Testis (tissue), 2 donors: ENCODE data around the gene MRGPRD.
A peak's percentile ranks its signal among the peaks of the same experiment; 100 is the strongest.

Source experiments
- POLR2A ChIP-seq: fragments of 450-650 bp; IDR thresholded peaks from one replicate; pipeline ENCODE4 v1.6.1; 2017; ENCODE audit warnings: antibody characterized with exemption, mild to moderate bottlenecking, moderate library complexity
- TF ChIP-seq, protein P1 (sequence below), 3 experiments: fragments of 450-650 bp in 2 of 3; fragments of 200-600 bp in 1 of 3; sonication (generic) in 1 of 3; IDR thresholded peaks; one replicate each; pipeline ENCODE4 v1.5.1; 2016 to 2019; ENCODE audit warnings: antibody characterized with exemption in 3 of 3, mild to moderate bottlenecking in 2 of 3, moderate library complexity in 1 of 3

DNA sequence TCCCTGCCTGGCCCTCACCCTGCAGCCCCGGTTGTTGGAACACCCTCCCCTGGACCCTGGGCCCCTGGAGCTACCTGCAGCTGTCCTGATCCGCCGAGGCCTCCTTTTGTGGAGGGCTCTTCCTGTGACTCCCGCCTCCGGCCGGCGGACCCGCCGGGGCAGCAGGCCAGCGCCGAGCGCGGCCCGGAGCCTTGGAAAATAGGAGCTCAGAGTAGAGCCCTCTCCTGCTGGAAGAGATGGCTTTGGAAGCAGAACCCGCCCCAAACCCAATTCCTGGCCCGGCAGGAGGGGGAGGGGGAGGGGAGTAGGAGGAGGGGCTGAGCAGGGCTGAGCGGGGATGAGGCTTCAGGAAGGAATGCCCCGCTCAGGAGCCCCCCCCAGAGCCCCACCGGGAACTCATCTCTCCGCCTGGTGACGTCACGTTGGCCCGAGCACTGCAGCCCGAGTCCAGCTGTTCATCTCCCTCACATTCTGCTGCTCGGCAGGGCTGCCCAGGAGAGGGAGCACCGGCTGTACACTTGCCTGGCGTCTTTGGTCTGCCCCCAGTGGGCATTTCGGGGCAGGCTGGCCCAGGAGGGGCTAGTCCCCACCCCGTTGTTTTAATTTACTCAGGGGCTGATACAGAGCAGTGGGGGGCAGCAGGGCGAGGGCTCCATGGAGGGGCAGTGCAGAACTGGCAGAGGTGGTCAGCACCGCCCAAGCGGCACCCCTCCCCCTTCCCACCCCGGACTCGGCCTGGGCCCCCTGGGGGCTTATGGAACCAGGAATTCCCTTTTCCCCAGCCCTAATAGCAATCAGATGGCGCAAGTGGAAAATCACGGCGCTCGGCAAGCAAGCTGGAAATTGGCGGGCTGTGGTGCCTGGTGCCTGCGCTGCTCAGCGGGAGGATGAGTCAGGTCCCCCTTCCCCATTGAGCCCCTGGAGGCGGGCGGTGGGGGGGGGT lies 32.5 kb upstream of the MRGPRD start, which contains the start of gene MRGPRF:
- TF ChIP-seq, protein P1, sequence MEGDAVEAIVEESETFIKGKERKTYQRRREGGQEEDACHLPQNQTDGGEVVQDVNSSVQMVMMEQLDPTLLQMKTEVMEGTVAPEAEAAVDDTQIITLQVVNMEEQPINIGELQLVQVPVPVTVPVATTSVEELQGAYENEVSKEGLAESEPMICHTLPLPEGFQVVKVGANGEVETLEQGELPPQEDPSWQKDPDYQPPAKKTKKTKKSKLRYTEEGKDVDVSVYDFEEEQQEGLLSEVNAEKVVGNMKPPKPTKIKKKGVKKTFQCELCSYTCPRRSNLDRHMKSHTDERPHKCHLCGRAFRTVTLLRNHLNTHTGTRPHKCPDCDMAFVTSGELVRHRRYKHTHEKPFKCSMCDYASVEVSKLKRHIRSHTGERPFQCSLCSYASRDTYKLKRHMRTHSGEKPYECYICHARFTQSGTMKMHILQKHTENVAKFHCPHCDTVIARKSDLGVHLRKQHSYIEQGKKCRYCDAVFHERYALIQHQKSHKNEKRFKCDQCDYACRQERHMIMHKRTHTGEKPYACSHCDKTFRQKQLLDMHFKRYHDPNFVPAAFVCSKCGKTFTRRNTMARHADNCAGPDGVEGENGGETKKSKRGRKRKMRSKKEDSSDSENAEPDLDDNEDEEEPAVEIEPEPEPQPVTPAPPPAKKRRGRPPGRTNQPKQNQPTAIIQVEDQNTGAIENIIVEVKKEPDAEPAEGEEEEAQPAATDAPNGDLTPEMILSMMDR (IDR thresholded peaks at IDR 0.05), result peak in 1 of 3 experiments; percentile 43
- TF ChIP-seq POLR2A, result no peak
